C4-2B (cell line): ENCODE data around the gene NUP214.

Experiments used
- ZFX ChIP-seq: fragments of 450-650 bp; IDR thresholded peaks from 2 replicates; pipeline ENCODE4 v1.6.1; 2017
- TF ChIP-seq, protein P1 (sequence below): fragments of 450-650 bp; conservative IDR thresholded peaks from 2 replicates; pipeline ENCODE4 v1.5.1; 2017; ENCODE audit warnings: mild to moderate bottlenecking

DNA sequence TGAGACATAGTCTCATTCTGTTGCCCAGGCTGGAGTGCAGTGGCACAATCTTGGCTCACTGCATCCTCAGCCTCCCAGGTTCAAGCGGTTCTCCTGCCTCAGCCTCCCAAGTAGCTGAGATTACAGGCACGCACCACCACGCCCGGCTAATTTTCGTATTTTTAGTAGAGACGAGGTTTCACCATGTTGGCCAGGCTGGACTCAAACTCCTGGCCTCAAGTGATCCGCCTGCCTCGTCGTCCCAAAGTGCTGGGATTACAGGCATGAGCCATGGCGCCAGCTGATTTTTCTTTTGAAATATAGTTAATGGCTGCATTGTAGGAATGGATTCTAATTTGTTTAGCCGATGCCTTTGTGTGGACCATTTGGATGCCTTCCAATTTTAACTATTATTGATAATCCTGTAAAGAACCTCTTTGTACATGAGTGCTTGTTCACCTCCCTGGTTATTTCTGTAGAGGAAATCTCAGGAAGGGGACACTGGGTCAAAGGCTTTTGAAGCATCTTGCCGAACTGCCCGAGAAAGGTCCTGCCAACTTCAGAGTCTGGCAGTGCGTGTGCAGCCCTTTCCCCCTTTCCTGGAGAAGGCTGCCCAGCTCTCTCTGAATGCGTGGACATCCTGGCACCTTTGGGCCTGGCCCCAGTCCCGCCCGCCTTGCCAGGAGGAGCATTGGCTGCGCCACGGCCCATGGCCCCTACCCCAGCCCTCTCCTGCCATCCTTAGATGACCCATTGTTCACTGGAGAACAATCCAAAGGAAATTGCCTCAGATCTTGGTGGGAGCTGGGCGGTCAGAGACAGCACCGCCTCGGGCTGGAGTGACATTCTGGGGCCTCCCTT is 8.9 kb upstream of the NUP214 start:
- TF ChIP-seq, protein P1, sequence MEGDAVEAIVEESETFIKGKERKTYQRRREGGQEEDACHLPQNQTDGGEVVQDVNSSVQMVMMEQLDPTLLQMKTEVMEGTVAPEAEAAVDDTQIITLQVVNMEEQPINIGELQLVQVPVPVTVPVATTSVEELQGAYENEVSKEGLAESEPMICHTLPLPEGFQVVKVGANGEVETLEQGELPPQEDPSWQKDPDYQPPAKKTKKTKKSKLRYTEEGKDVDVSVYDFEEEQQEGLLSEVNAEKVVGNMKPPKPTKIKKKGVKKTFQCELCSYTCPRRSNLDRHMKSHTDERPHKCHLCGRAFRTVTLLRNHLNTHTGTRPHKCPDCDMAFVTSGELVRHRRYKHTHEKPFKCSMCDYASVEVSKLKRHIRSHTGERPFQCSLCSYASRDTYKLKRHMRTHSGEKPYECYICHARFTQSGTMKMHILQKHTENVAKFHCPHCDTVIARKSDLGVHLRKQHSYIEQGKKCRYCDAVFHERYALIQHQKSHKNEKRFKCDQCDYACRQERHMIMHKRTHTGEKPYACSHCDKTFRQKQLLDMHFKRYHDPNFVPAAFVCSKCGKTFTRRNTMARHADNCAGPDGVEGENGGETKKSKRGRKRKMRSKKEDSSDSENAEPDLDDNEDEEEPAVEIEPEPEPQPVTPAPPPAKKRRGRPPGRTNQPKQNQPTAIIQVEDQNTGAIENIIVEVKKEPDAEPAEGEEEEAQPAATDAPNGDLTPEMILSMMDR, result no peak
- TF ChIP-seq ZFX, result no peak
